ENCODE measurements around the gene STPG3.
"Not testable (repeated sequence)": the region's sequence is repeated elsewhere in the genome, so short reads cannot be mapped to it uniquely, and the experiment has no call there.

STPG3 gene

DNA sequence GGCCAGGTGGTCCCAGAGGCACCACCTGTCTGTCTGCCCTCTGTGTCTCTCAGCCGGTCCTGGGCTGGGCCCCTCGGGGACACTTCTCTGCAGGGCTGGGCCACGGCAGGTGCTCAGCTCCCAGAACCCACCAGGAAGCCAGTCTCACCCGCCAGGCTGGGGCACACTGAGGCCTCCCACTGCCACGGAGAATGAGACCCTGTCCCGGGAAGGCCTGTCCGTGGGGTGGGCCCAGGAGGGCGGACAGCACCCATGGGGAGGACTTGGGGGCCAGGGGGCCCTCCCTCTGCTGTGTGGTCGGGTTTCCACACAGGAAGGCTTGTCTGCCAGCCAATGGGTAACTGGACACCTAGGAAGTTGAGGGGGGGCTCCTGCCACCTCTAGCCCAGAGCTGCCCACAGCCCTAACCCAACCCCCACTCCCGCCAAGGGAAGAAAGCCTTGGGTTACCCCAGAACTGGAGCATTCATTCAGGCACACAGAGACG, 14.1 kb upstream of the STPG3 start:
- Histone ChIP-seq H3K27me3 (ENCODE audit: insufficient read depth, poor library complexity, severe bottlenecking) (peaks cover 14% of the 10 kb centered on the region), H3K27ac (replicated peaks) (peak overlapping the region; percentile 71), H3K4me3 (replicated peaks; ENCODE audit: insufficient read depth, low read length) (peak overlapping the region; percentile 12)
- DNase-seq (ENCODE audit: low read depth in 1 of 2, low spot score in 1 of 2) = peak in 1 of 2 experiments; percentile 73
- no peak for TF ChIP-seq SPI1 (IDR thresholded peaks at IDR 0.05; ENCODE audit: borderline replicate concordance, low read depth)
- TF ChIP-seq CTCF (IDR thresholded peaks at IDR 0.05; ENCODE audit: insufficient read depth, low read length) = no peak
- no peak for TF ChIP-seq REST (IDR thresholded peaks at IDR 0.05; ENCODE audit: insufficient replicate concordance, low read depth)
- TF ChIP-seq GABPA (IDR thresholded peaks at IDR 0.05; ENCODE audit: low read depth) = no peak
- no peak for TF ChIP-seq POLR2AphosphoS5 (IDR thresholded peaks at IDR 0.05; ENCODE audit: low read depth)

DNA sequence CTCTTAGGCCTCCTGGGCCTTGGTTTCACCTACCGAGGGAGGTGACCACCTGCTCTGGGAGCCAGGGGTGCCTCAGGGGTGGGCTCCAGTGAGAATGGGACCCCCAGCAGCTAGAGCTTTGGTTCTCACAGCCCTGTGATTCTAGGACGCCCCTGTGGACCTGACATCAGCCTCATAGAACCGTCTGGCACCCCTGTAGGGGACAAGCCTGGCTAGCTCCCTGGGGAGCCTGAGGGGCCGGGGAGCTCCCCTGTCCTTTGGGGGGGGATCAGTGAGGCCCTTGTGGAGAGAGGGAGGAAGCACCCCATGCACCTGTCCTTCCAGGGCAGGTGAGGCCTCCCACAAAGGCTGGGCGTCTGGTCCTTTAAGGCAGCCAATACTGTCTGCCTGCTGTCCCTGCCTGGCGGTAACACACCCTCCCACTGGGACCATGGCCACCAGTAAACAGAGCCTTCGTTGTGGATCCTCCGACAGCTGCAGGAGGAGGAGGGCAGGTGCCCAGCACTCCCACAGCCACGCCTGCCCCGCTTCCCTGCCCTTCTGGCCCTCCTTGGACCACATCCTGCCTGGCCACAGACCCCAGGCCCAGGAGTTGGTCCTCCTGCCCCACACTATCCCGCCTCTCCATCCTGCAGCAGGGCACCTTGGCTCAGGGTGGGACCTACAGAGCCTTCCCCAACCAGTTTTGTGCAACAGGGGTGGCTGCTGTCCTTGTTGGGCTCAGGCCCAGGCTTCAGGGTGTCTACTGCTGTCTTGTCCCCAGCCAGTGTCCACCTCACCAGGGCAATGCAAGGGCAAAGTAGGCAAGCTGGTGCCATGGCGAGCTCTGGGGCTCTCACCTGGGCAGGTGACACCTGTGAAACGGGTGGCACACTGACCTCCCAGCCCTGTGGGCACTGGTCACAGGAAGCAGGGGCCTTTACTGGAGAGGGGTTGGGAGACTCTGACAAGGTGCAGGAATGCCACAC, 13.0 kb upstream of the STPG3 start:
- no peak overlapping the region for H3K4me3 ChIP-seq (replicated peaks; ENCODE audit: insufficient read depth, low read length)
- H3K27ac ChIP-seq (replicated peaks) = peak overlapping the region; percentile 71
- no peak for DNase-seq (ENCODE audit: low read depth in 1 of 2, low spot score in 1 of 2)
- peaks cover 12% of the 10 kb centered on the region for H3K27me3 ChIP-seq (ENCODE audit: insufficient read depth, poor library complexity, severe bottlenecking)
- TF ChIP-seq REST (IDR thresholded peaks at IDR 0.05; ENCODE audit: insufficient replicate concordance, low read depth) (no peak), SPI1 (IDR thresholded peaks at IDR 0.05; ENCODE audit: borderline replicate concordance, low read depth) (no peak), CTCF (IDR thresholded peaks at IDR 0.05; ENCODE audit: insufficient read depth, low read length) (no peak), GABPA (IDR thresholded peaks at IDR 0.05; ENCODE audit: low read depth) (no peak), POLR2AphosphoS5 (IDR thresholded peaks at IDR 0.05; ENCODE audit: low read depth) (no peak)

DNA sequence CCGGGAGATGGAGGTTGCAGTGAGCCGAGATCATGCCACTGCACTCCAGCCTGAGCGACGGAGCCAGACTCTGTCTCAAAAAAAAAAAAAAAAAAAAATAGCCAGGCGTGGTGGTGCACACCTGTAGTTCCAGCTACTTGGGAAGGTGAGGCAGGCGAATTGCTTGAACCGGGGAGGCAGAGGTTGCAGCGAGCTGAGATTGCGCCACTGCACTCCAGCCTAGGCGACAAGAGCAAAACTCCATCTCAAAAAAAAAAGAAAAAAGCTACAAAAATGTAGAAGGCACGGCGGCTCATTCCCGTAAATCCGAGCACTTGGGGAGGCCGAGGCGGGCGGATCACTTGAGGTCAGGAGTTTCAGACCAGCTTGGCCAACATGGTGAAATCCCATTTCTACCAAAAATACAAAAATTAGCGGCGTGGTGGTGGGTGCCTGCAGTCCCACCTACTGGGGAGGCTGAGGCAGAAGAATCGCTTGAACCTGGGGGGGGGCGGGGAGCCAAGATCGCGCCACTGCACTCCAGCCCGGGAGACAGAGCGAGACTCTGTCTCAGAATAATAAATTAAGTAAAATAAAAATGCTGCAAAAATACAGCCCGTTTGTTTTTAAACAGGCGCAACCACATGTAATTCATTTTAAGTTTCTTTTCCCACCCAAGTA, 11.4 kb upstream of the STPG3 start:
- peak overlapping the region; percentile 98 for H3K27ac ChIP-seq (replicated peaks)
- H3K4me3 ChIP-seq (replicated peaks; ENCODE audit: insufficient read depth, low read length) = peak overlapping the region; percentile 65
- DNase-seq (ENCODE audit: low read depth in 1 of 2, low spot score in 1 of 2); H3K27me3 ChIP-seq (ENCODE audit: insufficient read depth, poor library complexity, severe bottlenecking): not testable (repeated sequence)

DNA sequence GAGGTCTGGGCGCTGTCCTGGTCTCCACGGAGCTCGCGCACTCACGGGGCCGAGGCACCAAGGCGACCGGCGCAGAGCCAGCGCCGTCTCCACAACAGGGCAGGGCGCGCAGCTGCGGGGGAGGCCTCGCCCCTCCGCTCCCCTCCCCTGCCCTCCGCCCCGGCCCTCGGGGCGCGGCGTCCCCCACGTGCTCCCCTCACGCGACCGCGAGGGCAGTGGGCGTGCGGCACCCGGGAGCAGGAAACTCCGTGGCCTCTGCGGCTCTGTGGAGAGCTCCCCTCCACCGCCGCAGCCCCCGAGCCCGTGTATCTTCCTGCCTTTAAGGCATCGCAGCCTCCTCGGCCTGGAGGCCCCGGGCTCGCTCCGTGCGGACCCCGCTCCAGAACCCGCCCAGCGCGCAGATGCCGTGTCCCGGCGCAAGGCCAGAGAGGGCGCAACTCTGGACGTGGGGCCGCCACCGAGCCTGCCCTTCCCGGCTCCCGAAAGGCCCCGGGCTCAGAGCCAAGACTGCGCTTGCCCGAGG, 10.7 kb upstream of the STPG3 start:
- DNase-seq (ENCODE audit: low read depth in 1 of 2, low spot score in 1 of 2) = peak in 1 of 2 experiments; percentile 67
- peak overlapping the region; percentile 65 for H3K4me3 ChIP-seq (replicated peaks; ENCODE audit: insufficient read depth, low read length)
- TF ChIP-seq REST (IDR thresholded peaks at IDR 0.05; ENCODE audit: insufficient replicate concordance, low read depth) (peak; percentile 45), CTCF (IDR thresholded peaks at IDR 0.05; ENCODE audit: insufficient read depth, low read length) (no peak), POLR2AphosphoS5 (IDR thresholded peaks at IDR 0.05; ENCODE audit: low read depth) (peak; percentile 67), SPI1 (IDR thresholded peaks at IDR 0.05; ENCODE audit: borderline replicate concordance, low read depth) (no peak), GABPA (IDR thresholded peaks at IDR 0.05; ENCODE audit: low read depth) (no peak)
- H3K27ac ChIP-seq (replicated peaks) = peak overlapping the region; percentile 98
- peaks cover 2% of the 10 kb centered on the region for H3K27me3 ChIP-seq (ENCODE audit: insufficient read depth, poor library complexity, severe bottlenecking)
